Upper lobe of left lung (tissue), 4 donors: ENCODE results near the gene VSTM4.

ENCODE experiments used
- CTCF ChIP-seq, 6 experiments: fragments of 450-650 bp in 4 of 6; fragments of 200-600 bp in 2 of 6; sonication (generic) in 2 of 6; IDR thresholded peaks; one replicate each; pipeline ENCODE4 v1.5.1; 2016 to 2019; ENCODE audit warnings: antibody characterized with exemption in 6 of 6
- POLR2A ChIP-seq, 4 donors: fragments of 450-650 bp; IDR thresholded peaks; one replicate each; pipeline ENCODE4 v1.5.1; 2016 to 2017; ENCODE audit warnings: antibody characterized with exemption in 4 of 4, mild to moderate bottlenecking in 2 of 4
- POLR2AphosphoS5 ChIP-seq, 2 donors: sonication (generic); formaldehyde crosslinking; IDR thresholded peaks; one replicate each; pipeline ENCODE4 v1.5.1; 2017; ENCODE audit warnings: antibody characterized with exemption in 2 of 2

DNA sequence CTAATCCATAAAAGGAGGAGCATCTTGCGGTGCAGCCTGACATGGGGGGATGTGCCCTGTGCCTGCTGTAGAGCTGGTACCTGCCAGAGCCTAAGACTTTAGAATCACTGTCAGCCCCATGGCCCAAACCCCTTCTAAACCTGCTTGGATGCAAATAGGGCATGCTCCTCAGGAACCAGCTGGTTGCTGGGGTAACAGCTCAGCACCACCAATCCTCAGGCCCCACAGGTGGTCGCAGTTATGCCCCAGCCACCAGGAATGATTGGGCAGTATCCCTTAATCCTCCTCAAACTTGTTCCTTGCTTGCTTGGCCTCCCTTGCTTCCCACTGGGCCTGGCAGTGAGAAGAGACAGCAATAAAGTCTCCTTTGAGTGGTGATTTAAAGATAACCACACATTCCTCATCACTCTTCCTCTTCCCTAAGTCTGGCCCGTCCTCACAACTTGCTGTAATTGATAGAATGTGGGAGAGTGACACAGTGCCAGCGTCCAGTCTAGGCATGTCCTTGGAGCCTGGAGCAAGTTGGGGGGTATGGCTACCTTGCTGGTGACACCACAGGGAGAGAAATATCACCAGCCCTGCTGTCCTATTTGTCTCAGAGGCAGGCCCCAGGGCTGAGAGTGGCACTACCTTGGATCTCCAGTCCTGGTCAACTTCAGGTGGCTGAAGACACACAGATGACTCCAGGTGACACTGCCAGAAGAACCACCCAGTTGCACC, 43.0 kb downstream of the VSTM4 start:
- TF ChIP-seq POLR2A (IDR thresholded peaks at IDR 0.05), result no peak
- TF ChIP-seq CTCF (IDR thresholded peaks at IDR 0.05), result no peak
- TF ChIP-seq POLR2AphosphoS5 (IDR thresholded peaks at IDR 0.05), result no peak
